NCI-H2107 (cell line): ENCODE measurements around the gene FBXO9.

Experiments
- DNase-seq: peaks from one replicate; lab custom pipeline; 2025; lab: John Stamatoyannopoulos, UW

The FBXO9 gene

DNA sequence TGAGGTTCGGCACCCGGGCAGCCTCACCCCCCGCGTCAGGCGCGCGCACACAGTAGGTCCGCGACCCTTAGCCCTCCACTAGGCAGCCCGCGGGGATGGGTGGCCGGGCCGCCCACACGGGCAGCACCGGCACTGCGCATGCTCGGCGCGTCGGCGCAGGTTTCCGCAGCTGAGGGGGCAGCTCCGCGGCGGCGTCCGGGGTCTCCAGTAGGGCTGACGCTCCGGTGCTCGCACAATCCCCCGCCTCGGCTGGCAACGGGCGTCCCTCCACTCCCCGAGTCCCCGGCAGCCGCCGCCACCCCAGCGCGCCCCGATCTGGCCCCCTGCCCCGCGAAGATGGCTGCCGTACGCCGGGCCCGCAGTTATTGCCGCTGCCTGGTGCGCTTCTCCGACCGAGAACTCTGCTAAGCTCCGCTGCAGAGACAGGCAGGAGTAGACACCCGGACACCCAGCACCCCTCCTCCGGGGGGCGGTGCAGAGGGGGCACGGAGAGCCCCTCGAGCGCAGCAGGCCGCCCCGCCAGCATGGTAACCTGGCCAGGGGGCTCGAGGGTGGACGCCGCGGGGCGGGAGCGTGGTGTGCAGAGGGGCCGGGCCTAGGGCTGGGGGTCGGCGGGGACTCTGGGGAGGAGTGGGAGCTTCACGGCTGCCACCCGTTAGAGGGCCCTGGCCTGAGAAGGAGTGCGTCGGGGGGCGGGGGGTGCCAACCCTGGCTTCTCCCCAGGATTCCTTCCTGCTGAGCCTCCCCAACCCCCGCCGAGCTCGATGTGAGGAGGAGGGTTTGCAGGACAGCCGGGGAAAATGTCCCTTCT lies at the start of gene FBXO9:
Gene FBXO9, plus strand, starts transcription at position 139 of the 811 bp plus-strand sequence. Its CDS starts 386 bp downstream, at position 525.
- DNase-seq, result no peak

DNA sequence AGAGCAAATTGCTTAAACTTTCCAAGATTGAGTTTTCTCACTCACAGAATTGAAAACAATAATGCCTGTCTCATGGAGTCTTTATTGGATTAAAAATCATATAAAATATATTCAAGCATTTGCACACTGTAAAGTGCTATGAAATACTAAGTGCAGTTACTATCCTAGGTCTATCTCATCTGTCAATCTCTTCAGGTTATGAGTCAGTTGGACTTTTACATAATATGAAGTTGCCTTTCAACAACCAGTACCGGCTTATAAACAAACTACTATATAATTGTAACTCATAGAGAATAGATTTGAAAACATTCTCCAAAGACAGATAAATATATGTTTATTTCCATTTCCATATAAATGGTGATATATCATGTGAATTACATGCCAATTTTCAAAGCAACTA lies 49.7 kb upstream of the FBXO9 start:
- no peak for DNase-seq

DNA sequence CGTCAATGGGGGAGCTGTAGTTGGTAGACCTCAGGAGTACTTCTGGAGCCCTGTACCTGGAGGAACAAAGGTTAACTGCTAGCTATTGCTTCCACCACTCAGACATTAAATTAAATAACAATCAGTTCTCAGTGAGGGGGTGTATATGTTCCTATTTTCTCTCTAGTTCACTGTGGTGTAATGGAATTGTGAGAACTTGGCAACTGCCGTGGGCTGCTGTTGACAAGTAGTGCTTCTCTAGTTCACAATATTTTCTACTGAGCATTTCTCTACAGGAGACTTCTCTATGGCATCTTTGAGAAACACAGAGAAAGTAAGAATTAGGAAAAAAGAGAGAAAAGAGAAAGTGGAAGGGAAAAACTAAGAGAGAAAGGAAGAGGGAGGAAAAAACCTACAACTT lies 46.8 kb upstream of the FBXO9 start:
- DNase-seq, result no peak

DNA sequence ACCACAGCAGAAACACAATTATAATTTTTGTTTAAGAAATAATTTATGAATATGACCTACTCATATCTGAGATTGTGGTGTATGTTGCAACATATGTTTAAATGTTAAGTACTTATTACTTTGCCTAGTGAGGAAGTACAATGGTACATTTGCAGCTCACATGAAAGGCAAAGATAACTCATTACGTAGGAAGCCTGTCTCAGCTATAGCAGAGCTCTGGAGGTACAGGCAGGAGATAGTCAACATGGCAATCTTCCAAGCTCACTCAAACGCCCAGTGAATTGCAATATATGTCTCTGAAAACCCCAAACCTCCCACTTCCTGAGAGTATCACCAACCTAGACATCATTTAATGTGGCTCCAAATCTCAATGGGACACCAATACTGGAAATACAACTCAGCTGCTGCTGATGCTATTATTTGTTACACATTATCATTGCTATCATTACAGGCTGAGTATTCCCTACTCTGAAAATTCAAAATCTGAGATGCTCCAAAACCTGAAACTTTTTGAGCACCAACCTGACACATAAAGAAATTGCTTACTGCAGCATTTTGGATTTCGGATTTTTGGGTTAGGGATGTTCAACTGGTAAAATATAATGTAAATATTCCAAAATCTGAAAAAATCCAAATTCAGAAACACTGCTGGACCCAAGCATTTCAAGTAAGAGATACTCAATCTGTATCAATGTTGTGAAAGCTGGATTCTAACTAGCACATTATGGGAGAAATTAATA lies 45.0 kb upstream of the FBXO9 start:
- DNase-seq, result no peak

DNA sequence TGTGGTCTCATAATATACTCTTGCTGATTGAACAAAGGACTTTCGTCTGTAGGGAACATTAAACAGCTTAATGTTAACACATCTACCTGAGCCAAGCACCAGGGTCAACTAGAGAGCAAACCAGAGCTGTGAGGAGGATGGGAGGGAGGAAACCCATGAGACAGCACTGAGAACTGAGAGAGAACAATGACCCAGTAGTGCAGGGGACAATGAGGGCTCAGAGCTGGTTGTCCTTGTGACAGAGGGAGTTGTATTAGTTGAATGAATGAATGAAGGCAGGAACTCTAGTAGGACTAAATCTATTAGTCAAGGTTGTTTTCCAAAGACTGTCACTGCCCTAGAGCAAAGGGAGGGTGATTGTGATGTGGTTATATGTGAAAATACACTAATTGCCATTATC lies 41.9 kb upstream of the FBXO9 start:
- no peak for DNase-seq

DNA sequence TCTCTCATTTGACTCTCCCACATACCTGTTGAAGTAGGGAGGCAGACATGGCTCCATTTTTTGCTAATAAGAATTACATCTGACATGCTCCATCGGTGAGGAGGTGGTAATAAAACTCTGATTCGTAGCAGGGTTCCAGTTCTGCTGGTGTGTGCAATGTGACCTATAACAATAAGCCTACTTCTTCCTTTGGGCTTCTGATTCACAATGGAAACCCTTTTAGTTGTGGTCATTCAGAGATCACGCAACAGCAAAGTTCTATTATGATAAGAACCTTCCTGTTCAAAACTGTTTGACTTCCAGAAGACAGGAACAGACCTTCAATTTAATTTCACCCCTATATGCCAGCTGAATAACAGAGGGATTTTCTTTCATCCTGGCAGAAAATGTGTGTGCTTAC lies 38.7 kb upstream of the FBXO9 start:
- no peak for DNase-seq

DNA sequence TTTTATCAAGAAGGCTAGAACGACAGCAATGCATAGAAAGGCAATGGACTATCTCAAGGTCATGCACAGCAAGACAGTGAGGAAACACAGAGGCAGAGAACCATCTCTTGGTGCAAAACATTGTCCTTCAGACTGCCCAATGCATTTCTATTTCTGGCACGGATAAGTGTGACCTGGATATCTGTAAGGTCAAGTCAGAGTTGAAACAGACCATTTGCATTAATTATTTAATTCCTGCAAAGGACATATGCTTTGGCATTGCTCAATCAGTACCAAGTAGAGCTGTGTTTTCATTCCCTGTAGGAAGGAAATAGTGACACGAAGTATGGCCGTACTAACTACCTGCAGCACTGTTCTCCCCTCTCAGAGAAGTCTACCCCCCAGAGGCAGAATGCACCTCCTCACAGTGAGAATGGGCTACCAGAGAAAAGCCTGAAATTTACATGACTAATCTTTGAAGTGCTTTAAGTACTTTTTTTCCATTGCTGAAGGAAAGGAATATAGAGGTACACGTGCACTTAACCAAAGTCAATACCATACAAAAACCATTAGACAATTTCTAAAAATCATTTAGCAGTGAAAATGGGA lies 38.0 kb upstream of the FBXO9 start:
- no peak for DNase-seq

DNA sequence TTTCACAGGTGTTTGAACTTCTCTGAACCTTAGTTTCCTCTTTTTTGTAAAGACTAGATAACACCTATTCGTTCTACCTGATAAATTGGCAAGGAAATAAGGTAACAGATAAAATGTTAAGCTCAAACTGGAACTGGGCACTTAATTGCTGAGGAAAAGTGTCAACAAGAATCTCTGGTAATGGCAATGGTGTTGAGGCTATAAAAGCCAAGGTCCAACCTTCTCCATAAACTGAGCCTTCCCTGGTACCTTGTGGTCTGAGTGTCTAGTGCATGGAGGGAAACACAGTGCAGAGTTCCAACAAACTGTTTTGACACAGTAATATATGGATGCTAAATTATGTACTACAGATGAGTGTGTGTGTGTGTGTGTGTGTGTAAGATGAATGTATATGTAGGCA lies 36.7 kb upstream of the FBXO9 start:
- no peak for DNase-seq

DNA sequence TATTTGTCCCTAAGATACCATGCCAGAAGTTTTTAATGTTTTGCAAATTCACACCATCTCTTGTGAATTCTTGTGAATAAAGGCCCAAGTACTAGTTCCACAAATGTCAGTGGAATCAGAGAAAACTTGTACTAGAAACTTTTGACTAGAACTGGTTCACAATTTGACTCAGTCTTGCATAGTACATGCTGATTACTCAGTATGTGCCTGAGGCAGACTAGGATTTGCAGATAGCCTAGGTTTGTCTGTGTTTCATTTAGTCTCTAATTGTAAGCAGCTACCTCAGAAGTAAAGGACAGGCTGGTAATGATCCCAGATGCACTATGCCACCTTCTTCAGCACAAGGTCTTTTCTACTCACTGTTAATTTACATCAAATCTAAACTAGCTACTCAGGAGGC lies 35.9 kb upstream of the FBXO9 start:
- no peak for DNase-seq

DNA sequence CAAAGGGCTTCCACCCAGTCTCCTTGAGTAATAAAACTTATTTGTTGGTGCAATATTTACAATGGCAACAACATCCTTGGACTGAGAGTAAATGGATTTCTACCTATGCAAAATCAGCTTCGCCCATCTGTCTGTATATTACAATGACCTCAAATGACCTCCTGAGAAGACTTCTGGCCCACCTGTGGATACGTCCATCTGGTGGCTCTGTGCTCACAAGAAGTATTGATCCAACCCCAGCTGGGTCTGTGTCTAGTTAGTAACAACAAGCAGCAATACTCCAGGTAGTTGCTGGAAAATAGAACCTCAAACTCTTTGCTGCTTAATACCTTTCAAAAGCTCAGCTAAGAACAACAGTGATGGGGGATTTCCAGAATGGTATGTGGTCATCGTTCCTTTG lies 35.4 kb upstream of the FBXO9 start:
- no peak for DNase-seq

DNA sequence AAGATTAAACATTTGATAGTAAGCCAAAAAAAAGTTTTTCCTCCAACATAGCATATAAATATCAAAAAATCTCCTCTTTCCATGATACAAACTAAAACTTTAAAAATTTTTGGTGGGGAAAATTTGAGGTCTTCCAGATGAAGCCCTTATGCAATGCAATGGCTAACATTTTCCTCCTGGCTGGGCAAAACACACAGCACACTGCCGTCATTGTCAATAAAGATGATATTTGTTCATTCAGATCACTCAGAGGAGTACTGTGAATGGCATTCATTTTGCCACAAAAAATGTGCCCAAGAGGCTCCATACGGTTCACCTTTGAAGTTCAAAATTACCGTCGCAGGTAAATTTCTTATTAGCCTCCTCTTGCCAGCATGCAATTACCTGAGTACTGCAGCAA lies 33.9 kb upstream of the FBXO9 start:
- DNase-seq, result no peak

DNA sequence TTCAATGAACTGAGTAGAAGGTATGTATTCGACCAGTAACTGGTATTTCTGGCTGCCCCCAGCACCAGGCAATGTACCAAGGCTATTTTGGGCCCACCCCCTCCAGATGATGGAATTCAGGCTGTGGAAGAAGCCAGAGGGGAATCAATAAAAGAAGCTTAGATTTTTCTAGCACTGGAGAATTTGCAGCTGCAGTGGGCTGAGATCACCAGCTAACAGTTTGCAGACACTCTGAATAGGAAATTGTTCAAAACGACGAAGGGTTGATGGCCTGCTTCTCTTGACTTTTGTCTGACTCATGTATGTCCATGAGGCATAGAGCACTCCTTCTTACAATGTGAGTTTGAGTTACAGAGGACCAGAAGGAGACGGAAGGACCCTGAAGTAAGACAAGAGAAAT lies 32.4 kb upstream of the FBXO9 start:
- DNase-seq, result no peak

DNA sequence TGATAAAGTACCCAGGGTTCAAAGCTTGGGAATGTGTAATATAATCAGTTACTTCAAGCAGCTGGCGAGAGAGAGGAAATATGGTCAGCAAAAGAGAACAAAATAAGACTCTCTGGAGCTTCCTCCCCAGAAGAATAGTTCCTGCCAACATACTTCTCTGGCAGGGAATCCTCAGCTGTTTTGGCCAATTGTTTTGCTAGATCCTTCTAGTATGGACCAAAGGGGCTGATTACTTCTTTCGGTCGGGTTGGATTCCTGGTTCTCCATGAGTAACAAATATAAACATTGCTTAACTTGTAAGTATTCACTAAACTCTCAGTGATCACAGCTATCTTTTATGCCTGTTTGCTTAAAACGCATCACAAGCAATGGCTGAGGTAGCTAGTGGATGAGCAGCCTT lies 31.4 kb upstream of the FBXO9 start:
- no peak for DNase-seq

DNA sequence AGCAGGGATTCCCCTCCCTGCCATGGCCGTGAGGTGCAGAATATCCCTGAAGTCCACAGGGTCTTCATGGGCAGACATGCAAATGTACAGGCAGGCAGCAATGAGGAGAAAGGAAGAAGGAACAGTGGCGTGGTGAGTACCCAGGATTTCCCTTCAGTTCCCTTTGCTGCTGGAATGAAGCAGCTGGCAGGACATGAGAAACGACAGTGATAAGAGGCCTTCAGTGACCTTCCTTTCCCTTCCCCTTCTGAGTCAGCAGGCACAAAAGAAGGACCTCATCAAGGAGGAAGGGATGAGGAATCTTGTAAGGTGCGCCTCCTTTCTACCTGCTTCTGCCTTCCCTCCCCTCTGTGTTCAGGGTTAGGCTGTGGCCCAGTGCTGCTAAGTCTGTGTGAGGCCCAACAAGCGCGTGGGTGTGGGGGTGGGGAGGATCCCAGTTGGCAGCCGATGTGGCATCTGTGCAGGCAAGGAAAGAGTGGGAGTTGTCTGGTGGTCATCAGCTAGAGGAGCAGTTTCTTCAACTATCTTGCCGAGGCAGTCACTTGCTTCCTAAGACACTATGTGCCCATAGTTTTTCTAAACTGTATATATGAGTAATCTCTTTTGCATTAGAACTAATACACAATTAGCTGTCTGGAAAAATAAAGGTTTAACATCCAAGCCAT lies 29.5 kb upstream of the FBXO9 start:
- no peak for DNase-seq

DNA sequence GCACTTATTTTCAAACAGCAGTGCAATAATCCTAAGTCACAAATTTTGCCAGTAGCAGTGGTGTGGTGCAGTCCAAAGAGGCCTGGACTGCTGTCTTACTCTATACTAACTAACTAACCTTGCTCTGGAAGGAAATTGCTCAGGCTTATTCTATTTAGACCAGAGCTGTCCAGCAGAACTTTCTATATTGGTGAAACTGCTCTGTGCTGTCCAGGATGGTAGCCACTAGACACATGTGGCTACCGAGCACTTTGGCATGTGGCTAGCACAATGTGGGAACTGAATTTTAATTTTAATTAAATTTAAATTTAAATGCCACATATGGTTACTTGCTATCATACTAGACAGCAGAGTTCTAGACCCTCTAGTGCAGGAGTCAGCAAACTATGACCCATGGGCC lies 27.1 kb upstream of the FBXO9 start:
- DNase-seq, result no peak

DNA sequence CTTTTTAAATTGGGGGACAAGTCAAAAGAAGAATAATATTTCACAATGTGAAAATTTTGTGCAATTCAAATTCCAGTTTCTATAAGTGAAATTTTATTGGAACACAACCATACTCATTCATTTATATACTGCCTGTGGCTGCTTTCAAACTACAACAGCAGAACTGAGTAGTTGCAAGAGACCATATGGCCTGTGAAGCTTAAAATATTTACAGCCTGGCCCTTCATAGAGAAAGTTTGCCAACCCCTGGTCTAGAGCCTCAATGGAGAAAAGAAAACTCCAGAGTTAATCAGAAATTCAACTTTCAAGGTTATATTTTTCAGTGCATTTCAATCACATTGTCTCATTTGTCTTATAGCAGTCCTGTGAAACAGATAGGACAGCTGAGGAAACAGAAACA lies 26.6 kb upstream of the FBXO9 start:
- DNase-seq, result no peak

DNA sequence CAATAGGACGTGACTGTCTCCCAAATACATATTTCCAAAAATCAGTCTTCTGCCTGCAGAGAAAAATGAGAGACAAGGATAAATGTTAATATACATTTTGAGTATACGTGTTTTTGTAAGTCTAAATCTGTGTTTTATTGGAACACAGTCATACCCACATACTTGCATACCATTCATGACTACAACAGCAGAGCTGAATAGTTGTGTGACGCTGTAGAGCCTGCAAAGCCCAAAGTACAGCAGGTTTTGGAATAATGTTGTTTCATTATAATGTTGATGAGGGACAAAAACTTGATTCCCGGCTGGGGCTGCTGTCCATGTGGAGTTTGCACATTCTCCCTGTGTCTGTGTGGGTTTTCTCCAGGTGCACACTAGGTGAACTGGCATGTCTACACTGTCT lies 23.8 kb upstream of the FBXO9 start:
- no peak for DNase-seq

DNA sequence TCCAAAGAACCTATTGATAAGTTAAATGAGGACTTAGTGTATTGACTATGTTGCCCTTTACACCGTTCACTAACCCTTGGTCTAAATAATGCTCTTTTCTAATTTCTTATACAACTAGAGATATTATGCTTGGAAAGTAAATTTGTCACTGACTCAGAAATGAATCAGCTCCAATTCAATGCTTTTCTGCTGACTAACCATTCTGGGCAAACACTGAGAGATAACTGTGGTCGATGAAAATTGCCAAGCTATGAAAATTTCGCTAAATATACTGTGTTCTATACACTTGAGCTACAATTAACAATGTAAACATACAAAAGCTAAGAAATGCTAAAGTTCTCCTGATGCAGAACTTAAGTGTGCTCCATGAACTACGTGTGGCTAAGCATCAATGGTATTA lies 23.1 kb upstream of the FBXO9 start:
- no peak for DNase-seq

DNA sequence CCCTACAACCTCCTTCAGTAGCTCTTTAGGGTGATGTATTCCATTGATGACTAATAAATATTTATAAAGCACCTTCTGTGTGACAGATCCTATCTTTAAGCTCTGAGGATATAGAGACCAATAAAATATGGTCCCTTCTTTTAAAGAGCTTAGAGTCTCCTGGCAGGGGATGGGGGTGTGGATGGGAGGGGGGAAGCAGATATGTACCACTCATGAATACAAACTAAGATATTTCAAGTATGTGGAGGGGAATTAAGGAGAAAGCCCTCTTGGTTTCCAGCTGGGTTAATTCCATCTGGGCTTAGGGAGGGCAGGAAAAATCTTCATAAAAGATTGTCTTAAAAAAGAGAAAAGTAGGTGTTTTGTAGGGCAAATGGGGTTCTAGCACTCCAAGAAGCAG lies 21.6 kb upstream of the FBXO9 start:
- DNase-seq, result no peak

DNA sequence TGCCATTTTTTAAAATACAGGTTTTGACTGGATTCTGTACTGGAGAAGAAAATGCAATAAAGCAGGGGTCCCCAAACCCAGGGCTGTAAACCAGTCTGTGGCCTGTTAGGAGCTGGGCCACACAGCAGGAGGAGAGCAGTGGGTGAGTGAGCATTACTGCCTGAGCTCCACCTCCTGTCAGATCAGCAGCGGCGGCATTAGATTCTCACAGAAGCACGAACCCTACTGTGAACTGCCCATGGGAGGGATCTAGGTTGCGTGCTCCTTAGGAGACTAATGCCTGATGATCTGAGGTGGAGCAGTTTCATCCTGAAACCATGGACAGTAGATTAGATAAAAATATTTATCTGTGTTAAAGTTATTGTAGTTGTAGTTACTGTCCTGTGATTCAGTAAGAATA lies 21.1 kb upstream of the FBXO9 start:
- DNase-seq, result no peak

DNA sequence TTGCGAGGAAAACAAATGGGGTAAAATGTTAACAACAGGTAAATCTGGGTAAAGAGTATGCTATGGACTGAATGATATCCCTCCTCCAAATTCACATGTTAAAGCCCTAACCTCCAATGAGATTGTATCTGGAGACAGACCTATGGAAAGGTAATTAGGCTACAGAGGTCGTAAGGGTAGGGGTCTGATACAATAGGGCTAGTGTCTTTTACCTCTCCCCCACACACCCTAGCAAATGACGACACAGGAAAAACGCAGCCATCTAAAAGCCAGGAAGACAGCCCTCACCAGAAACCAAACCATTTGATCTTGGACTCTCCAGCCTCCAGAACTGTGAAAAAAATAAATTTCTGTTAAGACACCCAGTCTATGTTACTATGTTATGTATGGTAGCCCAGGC lies 20.6 kb upstream of the FBXO9 start:
- DNase-seq, result no peak

DNA sequence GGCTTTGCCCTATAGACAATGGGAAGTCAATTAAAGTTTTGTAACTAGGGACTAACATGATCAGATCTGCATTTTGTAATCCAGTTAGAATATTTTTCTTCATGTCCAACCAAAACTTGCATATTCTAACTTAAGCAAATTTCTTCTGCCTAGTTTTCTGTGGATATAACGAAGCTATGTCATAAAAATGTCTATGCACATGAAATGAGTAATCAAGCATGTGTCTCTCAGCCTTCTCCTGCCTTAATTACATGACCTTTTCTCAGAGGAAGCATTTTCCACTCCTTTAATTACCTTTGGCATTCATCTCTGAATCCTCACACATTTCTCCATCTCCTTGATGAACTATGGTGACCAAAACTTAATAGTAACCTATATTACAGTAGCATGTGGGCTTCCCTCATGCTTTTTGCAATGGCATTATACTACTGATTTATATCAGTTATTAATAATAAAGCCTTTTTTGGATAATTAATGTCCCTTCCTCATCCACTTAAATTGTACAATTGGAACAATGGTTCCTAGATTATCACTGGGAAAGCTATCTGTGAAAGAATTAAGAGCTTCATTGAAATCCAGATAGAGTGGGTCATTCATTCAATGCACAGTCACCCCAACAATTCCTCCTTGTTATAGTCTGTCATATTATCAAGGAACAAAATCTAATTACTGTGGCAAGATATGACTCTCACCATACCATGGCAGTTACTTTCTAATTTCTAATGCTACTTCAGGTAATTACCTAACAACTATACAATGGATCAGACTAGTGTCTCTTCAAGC lies 19.1 kb upstream of the FBXO9 start:
- DNase-seq, result no peak
